WTC11 (cell line): Measurements from ENCODE around the gene CRYBB1. TPM values are rescaled to one million over a fixed set of nuclear protein-coding genes. Genes with fewer than 3 reads are reported as not detected.

ENCODE experiments used
- ATAC-seq: fragments of 200-7000 bp; cut with Tn5 transposase; 2 replicates; pipeline ENCODE4 v1.10.0; 2021; ENCODE audit warnings: mild to moderate bottlenecking, moderate library complexity
- CTCF ChIA-PET: fragments of 300-600 bp; sonication (Branson Sonifier 250); formaldehyde crosslinking; loops from one replicate; lab custom pipeline; 2021; ENCODE audit warnings: antibody characterized with exemption; lab: Charles Lee
- POLR2A ChIA-PET: fragments of 350-600 bp; sonication (Branson Sonifier 250); formaldehyde crosslinking; loops from one replicate; lab custom pipeline; 2021; ENCODE audit warnings: antibody characterized with exemption; lab: Charles Lee
- DNase-seq: peaks from one replicate; pipeline ENCODE4 v3.0.0; 2021; ENCODE audit warnings: low spot score
- H3K27ac Mint-ChIP-seq: 2 replicates; pipeline ENCODE4 v1.8.0; 2021; ENCODE audit warnings: mixed read lengths
- H3K27me3 Mint-ChIP-seq: 2 replicates; pipeline ENCODE4 v1.8.0; 2021; ENCODE audit warnings: low read depth, mild to moderate bottlenecking, moderate library complexity, mixed read lengths
- H3K36me3 Mint-ChIP-seq: 2 replicates; pipeline ENCODE4 v1.8.0; 2021; ENCODE audit warnings: mixed read lengths
- H3K4me1 Mint-ChIP-seq: 2 replicates; pipeline ENCODE4 v1.8.0; 2022; ENCODE audit warnings: mixed read lengths
- H3K4me3 Mint-ChIP-seq: 2 replicates; pipeline ENCODE4 v1.8.0; 2021; ENCODE audit warnings: mild to moderate bottlenecking, moderate library complexity, mixed read lengths
- H3K9me3 Mint-ChIP-seq: 2 replicates; pipeline ENCODE4 v1.8.0; 2021; ENCODE audit warnings: mixed read lengths
- CREB1 ChIP-seq: sonication (generic); formaldehyde crosslinking; IDR thresholded peaks from 2 replicates; pipeline ENCODE4 v1.8.0; 2023; ENCODE audit warnings: mild to moderate bottlenecking, missing genetic modification reagents
- GABPB1 ChIP-seq: sonication (generic); formaldehyde crosslinking; IDR thresholded peaks from 2 replicates; pipeline ENCODE4 v1.8.1; 2023; ENCODE audit warnings: mild to moderate bottlenecking, missing genetic modification reagents
- IRF2 ChIP-seq: sonication (generic); formaldehyde crosslinking; IDR thresholded peaks from 2 replicates; pipeline ENCODE4 v1.8.0; 2022; ENCODE audit warnings: low read depth, missing genetic modification reagents, borderline replicate concordance
- MYBL2 ChIP-seq: sonication (generic); formaldehyde crosslinking; IDR thresholded peaks from 2 replicates; pipeline ENCODE4 v1.8.1; 2023; ENCODE audit warnings: mild to moderate bottlenecking, moderate library complexity, missing genetic modification reagents
- NR2C2 ChIP-seq: sonication (generic); formaldehyde crosslinking; IDR thresholded peaks from 2 replicates; pipeline ENCODE4 v1.8.0; 2022; ENCODE audit warnings: mild to moderate bottlenecking, missing genetic modification reagents
- RELA ChIP-seq: sonication (generic); formaldehyde crosslinking; IDR thresholded peaks from 2 replicates; pipeline ENCODE4 v1.8.1; 2022; ENCODE audit warnings: missing genetic modification reagents, mild to moderate bottlenecking, borderline replicate concordance
- SMAD4 ChIP-seq: sonication (generic); formaldehyde crosslinking; IDR thresholded peaks from 2 replicates; pipeline ENCODE4 v1.8.0; 2022; ENCODE audit warnings: mild to moderate bottlenecking, missing genetic modification reagents
- TCF7 ChIP-seq: sonication (generic); formaldehyde crosslinking; IDR thresholded peaks from 2 replicates; pipeline ENCODE4 v1.8.0; 2022; ENCODE audit warnings: mild to moderate bottlenecking, low read depth, missing genetic modification reagents, moderate library complexity
- ZNF121 ChIP-seq: sonication (generic); formaldehyde crosslinking; IDR thresholded peaks from 2 replicates; pipeline ENCODE4 v1.8.0; 2023; ENCODE audit warnings: missing genetic modification reagents
- ZNF138 ChIP-seq: sonication (generic); formaldehyde crosslinking; conservative IDR thresholded peaks from 2 replicates; pipeline ENCODE4 v1.8.1; 2022; ENCODE audit warnings: mild to moderate bottlenecking, moderate library complexity, missing genetic modification reagents
- ZNF263 ChIP-seq: sonication (generic); formaldehyde crosslinking; IDR thresholded peaks from 2 replicates; pipeline ENCODE4 v1.8.1; 2022; ENCODE audit warnings: low read depth, mild to moderate bottlenecking, moderate library complexity, missing genetic modification reagents
- total RNA-seq: library from RNA; stranded (reverse); gene quantifications from 3 replicates; pipeline ENCODE4 v1.2.3, GENCODE V29; 2021
- TF ChIP-seq, protein P1 (sequence below): sonication (generic); formaldehyde crosslinking; IDR thresholded peaks from 2 replicates; pipeline ENCODE4 v1.8.0; 2023; ENCODE audit warnings: missing genetic modification reagents
- TF ChIP-seq, protein P2 (sequence below): fragments of 250-450 bp; sonication (Bioruptor Pico); IDR thresholded peaks from 2 replicates; pipeline ENCODE4 v1.9.0; 2021; ENCODE audit warnings: mild to moderate bottlenecking, borderline replicate concordance
- TF ChIP-seq, protein P3 (sequence below): sonication (generic); formaldehyde crosslinking; conservative IDR thresholded peaks from 2 replicates; pipeline ENCODE4 v1.8.1; 2023; ENCODE audit warnings: mild to moderate bottlenecking, low read depth, missing genetic modification reagents, moderate library complexity
- TF ChIP-seq, protein P4 (sequence below): sonication (generic); formaldehyde crosslinking; IDR thresholded peaks from 2 replicates; pipeline ENCODE4 v1.8.0; 2022; ENCODE audit warnings: mild to moderate bottlenecking, missing genetic modification reagents
- TF ChIP-seq, protein P5 (sequence below): sonication (generic); formaldehyde crosslinking; IDR thresholded peaks from 2 replicates; pipeline ENCODE4 v1.8.0; 2022; ENCODE audit warnings: mild to moderate bottlenecking, missing genetic modification reagents
- TF ChIP-seq, protein P6 (sequence below): fragments of 250-450 bp; sonication (Bioruptor Pico); IDR thresholded peaks from 2 replicates; pipeline ENCODE4 v2.1.2; 2022; ENCODE audit warnings: mild to moderate bottlenecking, moderate library complexity
- TF ChIP-seq, protein P7 (sequence below): sonication (generic); formaldehyde crosslinking; IDR thresholded peaks from 2 replicates; pipeline ENCODE4 v1.8.1; 2022; ENCODE audit warnings: mild to moderate bottlenecking, missing genetic modification reagents, moderate library complexity, borderline replicate concordance

Gene CRYBB1
- total RNA-seq, 1 experiment from 2014 or later, result 4.0 TPM

DNA sequence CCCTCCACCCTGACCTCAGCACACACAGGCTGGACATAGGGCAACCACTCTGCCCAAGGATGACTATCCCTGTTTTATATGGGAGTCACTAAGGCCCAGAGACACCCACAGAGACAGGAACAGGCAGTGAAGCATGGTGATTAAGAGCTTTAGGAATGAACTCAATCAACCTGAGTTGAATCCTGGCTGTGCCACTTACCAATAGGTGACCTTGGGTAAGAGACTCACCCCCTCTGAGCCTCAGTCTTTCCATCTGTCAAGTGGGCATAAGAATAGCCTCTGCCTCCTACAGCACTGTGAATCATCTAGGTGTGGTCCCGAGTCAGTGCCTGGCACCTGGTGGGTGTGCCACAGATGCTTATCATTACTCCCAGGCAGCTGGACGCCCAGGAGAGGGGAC is 6.8 kb downstream of the CRYBB1 start:
- Mint-ChIP-seq H3K4me1 (peaks cover 64% of the 10 kb centered on the region), H3K4me3 (no peak overlapping the region), H3K27me3 (peaks cover 66% of the 10 kb centered on the region), H3K36me3 (no peaks in the 10 kb centered on the region), H3K9me3 (no peaks in the 10 kb centered on the region), H3K27ac (no peak overlapping the region)
- DNase-seq (no peak), ATAC-seq (no peak)
- TF ChIP-seq, protein P1, sequence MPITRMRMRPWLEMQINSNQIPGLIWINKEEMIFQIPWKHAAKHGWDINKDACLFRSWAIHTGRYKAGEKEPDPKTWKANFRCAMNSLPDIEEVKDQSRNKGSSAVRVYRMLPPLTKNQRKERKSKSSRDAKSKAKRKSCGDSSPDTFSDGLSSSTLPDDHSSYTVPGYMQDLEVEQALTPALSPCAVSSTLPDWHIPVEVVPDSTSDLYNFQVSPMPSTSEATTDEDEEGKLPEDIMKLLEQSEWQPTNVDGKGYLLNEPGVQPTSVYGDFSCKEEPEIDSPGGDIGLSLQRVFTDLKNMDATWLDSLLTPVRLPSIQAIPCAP (CRISPR knock-in tag), result no peak
- TF ChIP-seq IRF2 (CRISPR knock-in tag) (no peak), MYBL2 (CRISPR knock-in tag) (no peak)
- TF ChIP-seq, protein P2, sequence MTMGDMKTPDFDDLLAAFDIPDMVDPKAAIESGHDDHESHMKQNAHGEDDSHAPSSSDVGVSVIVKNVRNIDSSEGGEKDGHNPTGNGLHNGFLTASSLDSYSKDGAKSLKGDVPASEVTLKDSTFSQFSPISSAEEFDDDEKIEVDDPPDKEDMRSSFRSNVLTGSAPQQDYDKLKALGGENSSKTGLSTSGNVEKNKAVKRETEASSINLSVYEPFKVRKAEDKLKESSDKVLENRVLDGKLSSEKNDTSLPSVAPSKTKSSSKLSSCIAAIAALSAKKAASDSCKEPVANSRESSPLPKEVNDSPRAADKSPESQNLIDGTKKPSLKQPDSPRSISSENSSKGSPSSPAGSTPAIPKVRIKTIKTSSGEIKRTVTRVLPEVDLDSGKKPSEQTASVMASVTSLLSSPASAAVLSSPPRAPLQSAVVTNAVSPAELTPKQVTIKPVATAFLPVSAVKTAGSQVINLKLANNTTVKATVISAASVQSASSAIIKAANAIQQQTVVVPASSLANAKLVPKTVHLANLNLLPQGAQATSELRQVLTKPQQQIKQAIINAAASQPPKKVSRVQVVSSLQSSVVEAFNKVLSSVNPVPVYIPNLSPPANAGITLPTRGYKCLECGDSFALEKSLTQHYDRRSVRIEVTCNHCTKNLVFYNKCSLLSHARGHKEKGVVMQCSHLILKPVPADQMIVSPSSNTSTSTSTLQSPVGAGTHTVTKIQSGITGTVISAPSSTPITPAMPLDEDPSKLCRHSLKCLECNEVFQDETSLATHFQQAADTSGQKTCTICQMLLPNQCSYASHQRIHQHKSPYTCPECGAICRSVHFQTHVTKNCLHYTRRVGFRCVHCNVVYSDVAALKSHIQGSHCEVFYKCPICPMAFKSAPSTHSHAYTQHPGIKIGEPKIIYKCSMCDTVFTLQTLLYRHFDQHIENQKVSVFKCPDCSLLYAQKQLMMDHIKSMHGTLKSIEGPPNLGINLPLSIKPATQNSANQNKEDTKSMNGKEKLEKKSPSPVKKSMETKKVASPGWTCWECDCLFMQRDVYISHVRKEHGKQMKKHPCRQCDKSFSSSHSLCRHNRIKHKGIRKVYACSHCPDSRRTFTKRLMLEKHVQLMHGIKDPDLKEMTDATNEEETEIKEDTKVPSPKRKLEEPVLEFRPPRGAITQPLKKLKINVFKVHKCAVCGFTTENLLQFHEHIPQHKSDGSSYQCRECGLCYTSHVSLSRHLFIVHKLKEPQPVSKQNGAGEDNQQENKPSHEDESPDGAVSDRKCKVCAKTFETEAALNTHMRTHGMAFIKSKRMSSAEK, result no peak
- ChIA-PET POLR2A (no interaction called here), CTCF (interaction anchor here (1.1 kb wide), 1 partner anchor 26 kb away, joined by 3 read pairs; no protein-coding TSS in a partner anchor)

DNA sequence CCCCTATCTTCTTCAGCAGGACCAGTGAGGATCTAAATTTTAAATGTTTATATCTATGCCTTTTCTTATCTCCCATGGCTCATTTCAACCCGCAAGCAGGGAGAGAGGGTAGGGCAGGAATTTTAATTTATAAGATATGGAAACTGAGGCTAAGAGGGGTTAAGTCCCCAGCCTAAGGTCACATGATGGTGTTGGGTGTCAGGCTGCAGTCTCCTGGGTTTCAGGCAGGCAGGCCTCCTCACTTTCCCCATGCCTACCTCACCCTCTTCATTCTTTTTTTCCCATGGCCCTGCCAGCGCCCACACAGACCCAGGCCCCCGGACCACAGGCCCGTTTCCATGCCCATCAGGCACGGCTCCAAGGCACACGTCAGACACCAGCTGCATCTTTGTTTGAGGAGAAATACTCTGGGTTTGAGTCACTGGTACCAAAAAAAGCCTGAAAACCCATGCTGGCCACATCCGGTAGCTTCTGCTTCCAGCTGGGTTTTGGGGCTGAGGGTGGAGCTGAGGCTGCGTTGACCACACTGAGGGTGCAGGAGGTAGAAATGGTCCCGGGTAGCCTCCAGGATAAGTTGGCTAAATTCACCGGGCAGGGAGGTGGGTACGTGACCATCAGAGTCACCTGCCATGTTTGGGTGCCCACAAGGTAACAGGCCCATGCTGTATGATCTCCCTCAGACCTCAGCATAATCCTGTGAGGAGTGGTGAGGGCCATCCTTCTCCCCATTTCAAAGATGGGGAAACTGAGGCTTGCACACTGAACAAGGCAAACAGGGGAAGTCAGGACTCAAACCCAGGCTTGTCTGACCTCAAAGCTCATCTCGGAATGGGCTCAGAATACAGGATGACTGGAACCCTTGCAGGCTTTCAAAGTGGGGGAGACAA is 7.5 kb downstream of the CRYBB1 start:
- no peaks in the 10 kb centered on the region for H3K9me3 Mint-ChIP-seq
- ChIA-PET CTCF (interaction anchor here (1.1 kb wide), 1 partner anchor 26 kb away, joined by 3 read pairs; no protein-coding TSS in a partner anchor), POLR2A (no interaction called here)
- peaks cover 59% of the 10 kb centered on the region for H3K27me3 Mint-ChIP-seq
- peaks cover 57% of the 10 kb centered on the region for H3K4me1 Mint-ChIP-seq
- DNase-seq (no peak), ATAC-seq (no peak)
- TF ChIP-seq, protein P3, sequence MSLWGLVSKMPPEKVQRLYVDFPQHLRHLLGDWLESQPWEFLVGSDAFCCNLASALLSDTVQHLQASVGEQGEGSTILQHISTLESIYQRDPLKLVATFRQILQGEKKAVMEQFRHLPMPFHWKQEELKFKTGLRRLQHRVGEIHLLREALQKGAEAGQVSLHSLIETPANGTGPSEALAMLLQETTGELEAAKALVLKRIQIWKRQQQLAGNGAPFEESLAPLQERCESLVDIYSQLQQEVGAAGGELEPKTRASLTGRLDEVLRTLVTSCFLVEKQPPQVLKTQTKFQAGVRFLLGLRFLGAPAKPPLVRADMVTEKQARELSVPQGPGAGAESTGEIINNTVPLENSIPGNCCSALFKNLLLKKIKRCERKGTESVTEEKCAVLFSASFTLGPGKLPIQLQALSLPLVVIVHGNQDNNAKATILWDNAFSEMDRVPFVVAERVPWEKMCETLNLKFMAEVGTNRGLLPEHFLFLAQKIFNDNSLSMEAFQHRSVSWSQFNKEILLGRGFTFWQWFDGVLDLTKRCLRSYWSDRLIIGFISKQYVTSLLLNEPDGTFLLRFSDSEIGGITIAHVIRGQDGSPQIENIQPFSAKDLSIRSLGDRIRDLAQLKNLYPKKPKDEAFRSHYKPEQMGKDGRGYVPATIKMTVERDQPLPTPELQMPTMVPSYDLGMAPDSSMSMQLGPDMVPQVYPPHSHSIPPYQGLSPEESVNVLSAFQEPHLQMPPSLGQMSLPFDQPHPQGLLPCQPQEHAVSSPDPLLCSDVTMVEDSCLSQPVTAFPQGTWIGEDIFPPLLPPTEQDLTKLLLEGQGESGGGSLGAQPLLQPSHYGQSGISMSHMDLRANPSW (CRISPR knock-in tag), result no peak
- TF ChIP-seq, protein P4, sequence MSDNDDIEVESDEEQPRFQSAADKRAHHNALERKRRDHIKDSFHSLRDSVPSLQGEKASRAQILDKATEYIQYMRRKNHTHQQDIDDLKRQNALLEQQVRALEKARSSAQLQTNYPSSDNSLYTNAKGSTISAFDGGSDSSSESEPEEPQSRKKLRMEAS, result no peak
- TF ChIP-seq GABPB1 (no peak), ZNF121 (no peak), ZNF138 (CRISPR knock-in tag) (no peak), ZNF263 (CRISPR knock-in tag) (no peak), CREB1 (CRISPR knock-in tag) (no peak), NR2C2 (CRISPR knock-in tag) (no peak), RELA (no peak), SMAD4 (no peak), TCF7 (CRISPR knock-in tag) (no peak)
- TF ChIP-seq, protein P5, sequence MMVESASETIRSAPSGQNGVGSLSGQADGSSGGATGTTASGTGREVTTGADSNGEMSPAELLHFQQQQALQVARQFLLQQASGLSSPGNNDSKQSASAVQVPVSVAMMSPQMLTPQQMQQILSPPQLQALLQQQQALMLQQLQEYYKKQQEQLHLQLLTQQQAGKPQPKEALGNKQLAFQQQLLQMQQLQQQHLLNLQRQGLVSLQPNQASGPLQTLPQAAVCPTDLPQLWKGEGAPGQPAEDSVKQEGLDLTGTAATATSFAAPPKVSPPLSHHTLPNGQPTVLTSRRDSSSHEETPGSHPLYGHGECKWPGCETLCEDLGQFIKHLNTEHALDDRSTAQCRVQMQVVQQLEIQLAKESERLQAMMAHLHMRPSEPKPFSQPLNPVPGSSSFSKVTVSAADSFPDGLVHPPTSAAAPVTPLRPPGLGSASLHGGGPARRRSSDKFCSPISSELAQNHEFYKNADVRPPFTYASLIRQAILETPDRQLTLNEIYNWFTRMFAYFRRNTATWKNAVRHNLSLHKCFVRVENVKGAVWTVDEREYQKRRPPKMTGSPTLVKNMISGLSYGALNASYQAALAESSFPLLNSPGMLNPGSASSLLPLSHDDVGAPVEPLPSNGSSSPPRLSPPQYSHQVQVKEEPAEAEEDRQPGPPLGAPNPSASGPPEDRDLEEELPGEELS (CRISPR knock-in tag), result no peak
- TF ChIP-seq, protein P6, sequence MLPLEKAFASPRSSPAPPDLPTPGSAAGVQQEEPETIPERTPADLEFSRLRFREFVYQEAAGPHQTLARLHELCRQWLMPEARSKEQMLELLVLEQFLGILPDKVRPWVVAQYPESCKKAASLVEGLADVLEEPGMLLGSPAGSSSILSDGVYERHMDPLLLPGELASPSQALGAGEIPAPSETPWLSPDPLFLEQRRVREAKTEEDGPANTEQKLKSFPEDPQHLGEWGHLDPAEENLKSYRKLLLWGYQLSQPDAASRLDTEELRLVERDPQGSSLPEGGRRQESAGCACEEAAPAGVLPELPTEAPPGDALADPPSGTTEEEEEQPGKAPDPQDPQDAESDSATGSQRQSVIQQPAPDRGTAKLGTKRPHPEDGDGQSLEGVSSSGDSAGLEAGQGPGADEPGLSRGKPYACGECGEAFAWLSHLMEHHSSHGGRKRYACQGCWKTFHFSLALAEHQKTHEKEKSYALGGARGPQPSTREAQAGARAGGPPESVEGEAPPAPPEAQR, result no peak
- TF ChIP-seq, protein P7, sequence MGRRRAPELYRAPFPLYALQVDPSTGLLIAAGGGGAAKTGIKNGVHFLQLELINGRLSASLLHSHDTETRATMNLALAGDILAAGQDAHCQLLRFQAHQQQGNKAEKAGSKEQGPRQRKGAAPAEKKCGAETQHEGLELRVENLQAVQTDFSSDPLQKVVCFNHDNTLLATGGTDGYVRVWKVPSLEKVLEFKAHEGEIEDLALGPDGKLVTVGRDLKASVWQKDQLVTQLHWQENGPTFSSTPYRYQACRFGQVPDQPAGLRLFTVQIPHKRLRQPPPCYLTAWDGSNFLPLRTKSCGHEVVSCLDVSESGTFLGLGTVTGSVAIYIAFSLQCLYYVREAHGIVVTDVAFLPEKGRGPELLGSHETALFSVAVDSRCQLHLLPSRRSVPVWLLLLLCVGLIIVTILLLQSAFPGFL (CRISPR knock-in tag), result no peak
- H3K4me3 Mint-ChIP-seq, result no peak overlapping the region
- no peak overlapping the region for H3K27ac Mint-ChIP-seq
- no peaks in the 10 kb centered on the region for H3K36me3 Mint-ChIP-seq
